ENCODE measurements around the gene ECE1.

The ECE1 gene

GRCh38 chr1:21307663-21308305 lies 17.5 kb upstream of the ECE1 start:
- DNase-seq = no peak

GRCh38 chr1:21307210-21307609 lies 16.9 kb upstream of the ECE1 start:
- no peak for DNase-seq

- DNase-seq = no peak
Observed at GRCh38 chr1:21305900-21306189, 15.6 kb upstream of the ECE1 start.

- DNase-seq = no peak
Observed at GRCh38 chr1:21305155-21305899, 15.1 kb upstream of the ECE1 start.

GRCh38 chr1:21304488-21304887 lies 14.2 kb upstream of the ECE1 start:
- no peak for DNase-seq

- peak; percentile 97 for DNase-seq
Observed at GRCh38 chr1:21302747-21303715, 12.8 kb upstream of the ECE1 start.

- DNase-seq = no peak
Observed at GRCh38 chr1:21301794-21302440, 11.7 kb upstream of the ECE1 start.

GRCh38 chr1:21300774-21301173 lies 10.5 kb upstream of the ECE1 start:
- DNase-seq = no peak

GRCh38 chr1:21299780-21300395 lies 9.6 kb upstream of the ECE1 start:
- no peak for DNase-seq

GRCh38 chr1:21298981-21299391 lies 8.7 kb upstream of the ECE1 start:
- no peak for DNase-seq

GRCh38 chr1:21297975-21298374 lies 7.7 kb upstream of the ECE1 start:
- no peak for DNase-seq

- DNase-seq = no peak
Observed at GRCh38 chr1:21296509-21297354, 6.5 kb upstream of the ECE1 start.

- no peak for DNase-seq
Observed at GRCh38 chr1:21295545-21295944, 5.3 kb upstream of the ECE1 start.

GRCh38 chr1:21295002-21295401 lies 4.7 kb upstream of the ECE1 start:
- DNase-seq = peak; percentile 42

GRCh38 chr1:21294266-21294989 lies 4.2 kb upstream of the ECE1 start:
- DNase-seq = no peak

GRCh38 chr1:21293537-21294265 lies 3.4 kb upstream of the ECE1 start:
- DNase-seq = no peak

GRCh38 chr1:21292984-21293536 lies 2.8 kb upstream of the ECE1 start:
- DNase-seq = no peak

- DNase-seq = no peak
Observed at GRCh38 chr1:21292503-21292983, 2.3 kb upstream of the ECE1 start.

- DNase-seq = no peak
Observed at GRCh38 chr1:21291964-21292363, 1.7 kb upstream of the ECE1 start.

GRCh38 chr1:21291184-21291583 lies 921 bp upstream of the ECE1 start:
- no peak for DNase-seq

All from HCEC 1CT (cell line).